ENCODE results near the gene GSAP.

GSAP gene

GRCh38 chr7:77406421-77406820 is 9.7 kb downstream of the GSAP start:
- DNase-seq, result no peak

- DNase-seq, result no peak
Observed at GRCh38 chr7:77404641-77405040, 11.5 kb downstream of the GSAP start.

- DNase-seq, result no peak
Observed at GRCh38 chr7:77403957-77404356, 12.2 kb downstream of the GSAP start.

GRCh38 chr7:77402818-77403217 is 13.3 kb downstream of the GSAP start:
- no peak for DNase-seq

- no peak for DNase-seq
Observed at GRCh38 chr7:77401002-77401401, 15.1 kb downstream of the GSAP start.

GRCh38 chr7:77399816-77400215 is 16.3 kb downstream of the GSAP start:
- DNase-seq, result no peak

GRCh38 chr7:77396894-77397547 is 19.1 kb downstream of the GSAP start:
- no peak for DNase-seq

- DNase-seq, result no peak
Observed at GRCh38 chr7:77395626-77396025, 20.5 kb downstream of the GSAP start.

- DNase-seq, result no peak
Observed at GRCh38 chr7:77393954-77394353, 22.2 kb downstream of the GSAP start.

- no peak for DNase-seq
Observed at GRCh38 chr7:77393261-77393660, 22.9 kb downstream of the GSAP start.

GRCh38 chr7:77391230-77391629 is 24.9 kb downstream of the GSAP start:
- no peak for DNase-seq

GRCh38 chr7:77388055-77388641 is 28.0 kb downstream of the GSAP start:
- DNase-seq, result no peak

GRCh38 chr7:77386165-77386822 is 29.9 kb downstream of the GSAP start:
- DNase-seq, result no peak

- no peak for DNase-seq
Observed at GRCh38 chr7:77383333-77383740, 32.8 kb downstream of the GSAP start.

- DNase-seq, result no peak
Observed at GRCh38 chr7:77382532-77382931, 33.6 kb downstream of the GSAP start.

- no peak for DNase-seq
Observed at GRCh38 chr7:77378584-77378983, 37.6 kb downstream of the GSAP start.

- DNase-seq, result no peak
Observed at GRCh38 chr7:77370606-77371005, 45.5 kb downstream of the GSAP start.

GRCh38 chr7:77368974-77369373 is 47.2 kb downstream of the GSAP start:
- DNase-seq, result no peak

- no peak for DNase-seq
Observed at GRCh38 chr7:77367976-77368375, 48.2 kb downstream of the GSAP start.

GRCh38 chr7:77362905-77363304 is 53.2 kb downstream of the GSAP start:
- DNase-seq, result no peak

- no peak for DNase-seq
Observed at GRCh38 chr7:77360969-77361368, 55.2 kb downstream of the GSAP start.

GRCh38 chr7:77360104-77360503 is 56.0 kb downstream of the GSAP start:
- DNase-seq, result no peak

GRCh38 chr7:77359599-77359998 is 56.5 kb downstream of the GSAP start:
- DNase-seq, result no peak

GRCh38 chr7:77354914-77355313 is 61.2 kb downstream of the GSAP start:
- DNase-seq, result no peak

- no peak for DNase-seq
Observed at GRCh38 chr7:77354484-77354883, 61.7 kb downstream of the GSAP start.

All from left hindlimb (tissue), 1 donor.